ENCODE data around the gene TBC1D5.

TBC1D5 gene

DNA sequence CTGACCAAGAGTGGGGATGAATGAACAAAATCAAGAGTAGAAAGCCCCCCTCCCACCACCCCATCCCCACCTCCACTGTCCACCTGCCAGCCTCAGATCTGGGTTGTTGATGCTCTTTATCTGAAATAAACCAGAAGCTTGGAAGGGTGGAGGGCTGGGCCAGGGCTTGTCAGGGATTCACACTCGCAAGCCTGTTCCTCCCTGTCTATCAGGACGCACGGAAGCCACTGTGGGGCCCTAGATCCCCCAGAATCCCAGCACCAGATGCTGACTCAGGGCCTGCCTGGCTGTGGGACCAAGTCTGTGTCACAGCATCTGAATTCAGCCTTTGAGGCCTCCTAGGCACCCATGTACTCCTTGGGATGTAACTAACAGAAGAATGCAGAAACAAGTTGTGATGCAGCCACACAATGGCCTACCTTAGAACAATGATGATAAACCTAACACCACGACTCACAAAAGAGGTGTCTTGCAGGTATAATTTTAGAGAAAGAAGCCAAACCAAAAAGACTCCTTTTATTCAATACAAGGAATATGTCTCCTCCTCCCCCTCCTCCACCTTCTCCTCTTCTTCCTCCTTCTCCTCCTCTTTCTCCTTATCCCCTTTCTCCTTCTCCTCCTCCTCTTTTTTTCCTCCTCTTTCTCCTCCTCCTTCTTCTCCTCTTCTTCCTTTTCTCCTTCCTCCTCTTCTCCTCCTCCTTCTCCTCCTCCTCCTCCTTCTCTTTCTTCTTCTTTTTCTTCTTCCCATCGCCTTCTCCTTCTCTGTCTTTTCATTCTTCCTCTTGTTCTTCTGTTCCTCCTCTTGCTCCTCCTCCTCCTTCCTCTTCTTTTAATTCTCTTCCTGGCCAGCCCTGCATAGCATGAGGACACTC, 623.0 kb downstream of the TBC1D5 start:
- DNase-seq, result no peak

DNA sequence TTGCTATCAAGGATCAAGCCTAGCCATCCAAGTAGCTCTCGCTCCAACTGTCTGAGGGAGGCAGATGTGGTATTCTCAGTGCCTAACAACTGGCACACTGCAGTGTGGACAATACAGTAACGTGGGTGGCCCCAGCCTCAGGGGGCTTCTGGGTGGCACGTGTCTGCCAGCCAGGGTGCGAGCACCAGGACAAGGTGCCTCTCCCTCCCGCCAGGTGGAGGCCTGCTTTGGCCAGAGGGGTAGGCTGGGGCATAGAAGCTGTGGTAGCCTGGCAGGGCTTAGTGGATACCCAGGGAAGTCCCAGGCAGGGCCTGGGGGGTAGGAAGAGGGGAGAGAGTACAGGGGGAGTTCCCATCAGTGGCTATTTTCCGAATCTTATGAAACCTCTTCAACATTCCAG, 623.7 kb downstream of the TBC1D5 start:
- no peak for DNase-seq

DNA sequence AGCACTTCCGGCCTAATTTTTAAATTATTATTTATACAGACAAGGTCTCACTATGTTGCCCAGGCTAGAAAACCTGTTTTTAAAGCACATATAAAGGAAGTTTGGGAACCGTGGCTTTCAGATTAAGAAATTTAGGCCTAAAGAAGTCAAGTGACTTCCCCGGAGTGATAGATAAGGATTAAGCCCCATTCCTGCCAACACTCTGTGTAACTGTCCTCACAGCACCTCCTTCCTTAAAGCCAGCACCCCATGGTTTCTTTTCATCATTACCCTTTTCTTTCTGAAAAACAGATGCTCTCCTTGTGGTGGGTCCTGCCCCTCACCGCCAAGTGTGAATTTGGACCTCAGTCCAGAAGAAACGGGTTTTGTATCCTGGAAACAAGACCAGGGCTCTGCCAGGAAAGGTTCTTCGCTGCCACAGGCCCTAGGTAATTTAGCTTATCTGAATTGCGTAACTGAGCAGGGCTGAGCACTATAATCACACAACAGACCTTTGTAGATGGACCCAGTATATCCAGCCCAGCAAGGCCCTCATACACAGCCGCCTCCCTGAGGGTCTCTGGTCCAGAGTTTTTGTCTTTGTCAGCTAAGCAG, 626.3 kb downstream of the TBC1D5 start:
- DNase-seq, result no peak

DNA sequence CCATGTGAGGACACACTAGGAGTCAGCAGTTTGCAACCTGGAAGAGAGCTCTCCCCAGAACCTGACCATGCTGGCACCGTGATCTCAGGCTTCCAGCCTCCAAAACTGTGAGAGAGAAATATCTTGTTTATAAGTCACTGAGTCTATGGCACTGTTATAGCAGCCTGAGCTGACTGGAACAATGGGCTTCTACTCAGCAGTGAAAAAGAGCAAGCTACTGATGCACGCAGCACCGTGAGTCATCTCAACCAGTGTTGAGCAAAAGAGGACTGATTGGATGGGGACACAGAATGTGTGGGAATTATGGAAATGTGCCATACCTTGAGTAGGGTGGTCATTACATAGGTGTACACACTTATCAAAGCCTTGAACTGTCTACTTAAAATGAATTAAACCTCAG, 627.2 kb downstream of the TBC1D5 start:
- DNase-seq, result no peak

DNA sequence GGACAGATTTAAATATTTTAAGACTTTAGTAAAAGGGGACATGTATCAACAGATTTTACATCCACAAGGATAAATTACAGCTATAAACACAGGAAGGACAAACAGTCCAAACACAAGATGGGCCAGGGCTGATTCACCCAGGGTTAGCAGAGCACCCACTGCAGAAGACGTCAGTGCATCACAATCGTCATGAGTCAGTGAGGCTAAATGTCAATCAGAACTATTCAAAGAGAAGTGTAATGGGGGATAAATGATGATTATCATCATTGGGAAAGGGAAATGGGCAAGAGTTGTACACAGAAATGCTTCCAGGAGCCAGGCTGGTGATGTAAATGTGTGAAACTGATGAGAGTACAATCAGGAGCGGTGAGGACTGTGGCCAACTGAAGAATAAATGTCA, 630.8 kb downstream of the TBC1D5 start:
- DNase-seq, result no peak

DNA sequence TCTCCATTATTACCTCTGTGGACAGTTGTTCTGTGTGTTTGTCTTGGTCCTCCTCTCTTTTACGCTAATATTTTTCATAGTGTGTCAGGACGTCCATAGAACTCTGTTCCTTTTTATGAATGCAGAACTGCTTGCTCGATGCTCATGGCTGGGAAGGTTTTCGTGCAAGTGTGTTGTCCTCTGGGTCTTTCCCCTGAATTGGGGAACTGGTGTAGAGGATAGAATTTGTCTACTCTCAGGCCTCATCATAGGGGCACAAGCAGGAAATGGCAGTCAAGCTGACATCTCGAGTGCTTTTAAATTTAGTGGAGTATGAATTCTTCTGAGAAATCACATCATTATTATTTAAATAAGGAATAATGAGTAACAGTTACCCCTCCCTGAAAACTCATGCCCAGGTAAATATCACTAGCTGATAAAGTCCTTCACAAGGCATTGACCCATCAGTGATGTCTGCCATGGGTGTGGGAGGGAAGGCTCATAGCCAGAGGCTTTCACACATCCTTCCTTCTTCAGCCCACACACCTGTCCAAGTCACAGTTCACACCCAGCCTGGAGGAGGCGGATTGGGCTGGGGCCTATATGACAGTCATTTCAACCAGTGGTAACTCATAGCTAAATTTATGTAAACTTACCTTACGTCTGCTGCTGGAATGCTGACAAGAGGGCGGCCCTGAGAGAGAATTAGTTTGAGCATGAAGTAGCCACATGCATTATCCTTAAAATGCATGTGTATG, 631.6 kb downstream of the TBC1D5 start:
- no peak for DNase-seq
